H1 (cell line): ENCODE results near the gene RSPO3. TPM values are rescaled to one million over a fixed set of nuclear protein-coding genes. Genes with fewer than 3 reads are reported as not detected.

ENCODE experiments used
- CTCF ChIA-PET: fragments of 300-600 bp; sonication (Branson Sonifier 250); formaldehyde crosslinking; loops from one replicate; lab custom pipeline; 2021; ENCODE audit not compliant: partially characterized antibody; lab: Charles Lee
- POLR2A ChIA-PET: fragments of 300-600 bp; sonication (Branson Sonifier 250); formaldehyde crosslinking; loops from one replicate; lab custom pipeline; 2021; ENCODE audit warnings: inconsistent platforms; ENCODE audit not compliant: partially characterized antibody; lab: Charles Lee
- DNase-seq, 2 experiments: peaks; one replicate each; pipeline versions ENCODE4 v3.0.0 to v3.0.0-alpha.2; 2010 to 2022; ENCODE audit warnings: low spot score in 2 of 2, low read depth in 1 of 2, mixed read lengths in 1 of 2
- FAIRE-seq: peaks from 2 replicates; lab custom pipeline; 2011; peaks lifted over from hg19 to GRCh38; lab: Jason Lieb, UNC
- H2AFZ ChIP-seq: 2 replicates; pipeline ENCODE4 v1.8.1; 2012; ENCODE audit warnings: low read length, inconsistent platforms
- H2AK5ac ChIP-seq: 2 replicates; pipeline ENCODE4 v1.6.1; 2013; ENCODE audit warnings: low read depth, low read length
- H2BK120ac ChIP-seq: replicated peaks from 2 replicates; pipeline ENCODE3; 2013; ENCODE audit warnings: low read depth, low read length, inconsistent platforms
- H2BK12ac ChIP-seq: 2 replicates; pipeline ENCODE4 v1.6.1; 2013; ENCODE audit warnings: low read depth, low read length
- H2BK15ac ChIP-seq: 2 replicates; pipeline ENCODE4 v1.6.1; 2013; ENCODE audit warnings: low read length
- H2BK20ac ChIP-seq: 2 replicates; pipeline ENCODE4 v1.6.1; 2013; ENCODE audit warnings: low read length
- H2BK5ac ChIP-seq: 2 replicates; pipeline ENCODE4 v1.6.1; 2013; ENCODE audit warnings: low read depth, low read length
- H3K14ac ChIP-seq: 2 replicates; pipeline ENCODE4 v1.6.1; 2013; ENCODE audit warnings: inconsistent platforms; ENCODE audit not compliant: insufficient read length
- H3K18ac ChIP-seq: 2 replicates; pipeline ENCODE4 v1.6.1; 2013; ENCODE audit warnings: low read length; ENCODE audit errors: extremely low read depth
- H3K23ac ChIP-seq: 2 replicates; pipeline ENCODE4 v1.6.1; 2013; ENCODE audit warnings: inconsistent platforms; ENCODE audit not compliant: insufficient read length
- H3K23me2 ChIP-seq: 2 replicates; pipeline ENCODE4 v1.6.1; 2013; ENCODE audit warnings: low read depth, low read length
- H3K27ac ChIP-seq: 2 replicates; pipeline ENCODE4 v1.6.1; 2011; ENCODE audit warnings: low read depth, low read length, inconsistent platforms
- H3K27me3 ChIP-seq, 4 experiments: replicated peaks in 1 of 4; 1 replicate in 1 of 4; 2 replicates in 3 of 4; pipeline versions ENCODE4 v1.6.1 to v1.8.1; 2011 to 2013; ENCODE audit warnings: low read length in 3 of 4, mild to moderate bottlenecking in 3 of 4, inconsistent platforms in 2 of 4, mixed read lengths in 2 of 4, moderate library complexity in 1 of 4; ENCODE audit not compliant: control insufficient read depth in 3 of 4, insufficient read depth in 3 of 4; ENCODE audit errors: extremely low read depth in 1 of 4
- H3K36me3 ChIP-seq, 4 experiments: 2 replicates each; pipeline versions ENCODE4 v1.6.1 to v1.8.1; 2011 to 2013; ENCODE audit warnings: mild to moderate bottlenecking in 4 of 4, low read length in 3 of 4, moderate library complexity in 2 of 4, control low read depth in 1 of 4, inconsistent platforms in 1 of 4; ENCODE audit not compliant: insufficient read depth in 4 of 4, control insufficient read depth in 2 of 4
- H3K4ac ChIP-seq: replicated peaks from 2 replicates; pipeline ENCODE3; 2013; ENCODE audit warnings: low read length, low read depth, mixed read lengths, inconsistent platforms; ENCODE audit not compliant: insufficient read length
- H3K4me1 ChIP-seq, 4 experiments: replicated peaks in 1 of 4; 1 replicate in 1 of 4; 2 replicates in 3 of 4; pipeline versions ENCODE4 v1.6.1 to v1.8.1; 2011 to 2013; ENCODE audit warnings: low read length in 3 of 4, inconsistent platforms in 2 of 4, mixed read lengths in 1 of 4; ENCODE audit not compliant: insufficient read depth in 4 of 4, control insufficient read depth in 3 of 4
- H3K4me2 ChIP-seq, 2 experiments: 2 replicates each; pipeline versions ENCODE4 v1.6.1 to v1.8.1; 2011 to 2013; ENCODE audit warnings: low read depth in 2 of 2, low read length in 2 of 2, control low read depth in 1 of 2, inconsistent platforms in 1 of 2, mild to moderate bottlenecking in 1 of 2; ENCODE audit not compliant: insufficient read depth in 1 of 2
- H3K4me3 ChIP-seq, 4 experiments: fragments of 200-600, 300-600 bp in 1 of 4; sonication (generic), shearing (Covaris generic), sonication (Bioruptor Twin) in 1 of 4; 2 replicates each; pipeline versions ENCODE4 v1.5.1 to v1.8.1; 2011 to 2016; ENCODE audit warnings: low read length in 4 of 4, low read depth in 3 of 4, control low read depth in 2 of 4, inconsistent platforms in 2 of 4, mild to moderate bottlenecking in 2 of 4, mixed read lengths in 1 of 4, moderate library complexity in 1 of 4; ENCODE audit not compliant: insufficient read depth in 2 of 4; ENCODE audit errors: extremely low read depth in 1 of 4
- H3K56ac ChIP-seq: replicated peaks from 2 replicates; pipeline ENCODE3; 2013; ENCODE audit warnings: low read depth, mild to moderate bottlenecking, mixed read lengths, low read length, inconsistent platforms; ENCODE audit not compliant: insufficient read length
- H3K79me1 ChIP-seq: 2 replicates; pipeline ENCODE4 v1.6.1; 2013; ENCODE audit warnings: low read depth, low read length, control low read depth
- H3K79me2 ChIP-seq, 2 experiments: 2 replicates each; pipeline versions ENCODE4 v1.6.1 to v1.8.1; 2012 to 2013; ENCODE audit warnings: low read length in 2 of 2, mild to moderate bottlenecking in 2 of 2, inconsistent platforms in 1 of 2; ENCODE audit not compliant: insufficient read depth in 2 of 2, control insufficient read depth in 1 of 2
- H3K9ac ChIP-seq, 4 experiments: replicated peaks in 1 of 4; 1 replicate in 1 of 4; 2 replicates in 3 of 4; pipeline versions ENCODE4 v1.6.1 to v1.8.1; 2011 to 2013; ENCODE audit warnings: low read depth in 3 of 4, low read length in 3 of 4, control low read depth in 2 of 4, mild to moderate bottlenecking in 2 of 4, moderate library complexity in 2 of 4, inconsistent platforms in 1 of 4; ENCODE audit errors: extremely low read depth in 1 of 4
- H3K9me3 ChIP-seq, 2 experiments: 2 replicates each; pipeline versions ENCODE4 v1.6.1 to v1.8.1; 2012 to 2013; ENCODE audit warnings: mild to moderate bottlenecking in 2 of 2, moderate library complexity in 2 of 2, control low read depth in 1 of 2, inconsistent platforms in 1 of 2, low read depth in 1 of 2, low read length in 1 of 2, mixed read lengths in 1 of 2; ENCODE audit not compliant: insufficient read depth in 2 of 2
- H4K20me1 ChIP-seq, 2 experiments: replicated peaks in 1 of 2; 2 replicates each; pipeline versions ENCODE3 to v1.8.1; 2011 to 2013; ENCODE audit warnings: inconsistent platforms in 2 of 2, low read length in 2 of 2, mild to moderate bottlenecking in 1 of 2; ENCODE audit not compliant: insufficient read depth in 2 of 2, control insufficient read depth in 1 of 2
- H4K5ac ChIP-seq: 2 replicates; pipeline ENCODE4 v1.6.1; 2013; ENCODE audit warnings: low read length, low read depth, mixed read lengths, inconsistent platforms; ENCODE audit not compliant: insufficient read length
- H4K8ac ChIP-seq: 2 replicates; pipeline ENCODE4 v1.8.0; 2013; ENCODE audit warnings: mild to moderate bottlenecking, moderate library complexity, low read length, inconsistent platforms; ENCODE audit not compliant: insufficient read depth; ENCODE audit errors: extremely low read depth
- H4K91ac ChIP-seq: replicated peaks from 2 replicates; pipeline ENCODE3; 2013; ENCODE audit warnings: low read length, mixed read lengths, inconsistent platforms; ENCODE audit not compliant: insufficient read length
- BACH1 ChIP-seq: IDR thresholded peaks from 2 replicates; pipeline ENCODE4 v1.6.1; 2012; ENCODE audit warnings: low read length, improper control_type of control experiment
- CBX8 ChIP-seq: fragments of 300-800, 300-1000 bp; sonication (generic); IDR thresholded peaks from 2 replicates; pipeline ENCODE4 v1.7.1; 2016; ENCODE audit warnings: low read depth, low read length, borderline replicate concordance
- CTBP2 ChIP-seq: IDR thresholded peaks from 2 replicates; pipeline ENCODE4 v1.7.0; 2011; ENCODE audit warnings: borderline replicate concordance, mild to moderate bottlenecking, moderate library complexity, mixed read lengths, low read length; ENCODE audit not compliant: insufficient read depth, insufficient read length
- RAD21 ChIP-seq, 2 experiments: IDR thresholded peaks in 1 of 2; conservative IDR thresholded peaks in 1 of 2; 2 replicates each; pipeline ENCODE4 v1.6.1; 2011; ENCODE audit warnings: low read depth in 2 of 2, low read length in 2 of 2, improper control_type of control experiment in 1 of 2, inconsistent platforms in 1 of 2, mild to moderate bottlenecking in 1 of 2, moderate library complexity in 1 of 2
- RBBP5 ChIP-seq: IDR thresholded peaks from 2 replicates; pipeline ENCODE4 v1.7.1; 2012; ENCODE audit warnings: low read depth, mild to moderate bottlenecking, inconsistent platforms, low read length, moderate library complexity, borderline replicate concordance
- RFX5 ChIP-seq: IDR thresholded peaks from 2 replicates; pipeline ENCODE4 v1.6.1; 2011; ENCODE audit warnings: low read depth, low read length, improper control_type of control experiment, borderline replicate concordance
- SP4 ChIP-seq: IDR thresholded peaks from 2 replicates; pipeline ENCODE4 v1.6.1; 2012; ENCODE audit warnings: low read length, inconsistent platforms
- ZNF274 ChIP-seq: IDR thresholded peaks from 2 replicates; pipeline ENCODE4 v1.7.0; 2012; ENCODE audit warnings: low read length, borderline replicate concordance; ENCODE audit errors: extremely low read depth
- polyA plus RNA-seq, 7 experiments: library from polyadenylated mRNA; depleted of rRNA in 3 of 7; stranded (reverse) in 5 of 7; unstranded in 2 of 7; fragments of >200 nt in 5 of 7; fragments of 200-250 nt in 2 of 7; gene quantifications; 1 replicate in 5 of 7; 2 replicates in 1 of 7; 4 replicates in 1 of 7; pipeline versions ENCODE4 v1.2.1 to v1.2.3, GENCODE V29; 2011 to 2013; ENCODE audit warnings: missing spikeins in 2 of 7, mixed read lengths in 2 of 7
- total RNA-seq: library from RNA; stranded (reverse); fragmentation: NEBNext Ultra II Directional; extraction: Animal tissue kit (Norgen Biotek cat#: 25700); gene quantifications from 2 replicates; pipeline ENCODE4 v1.2.1, GENCODE V29; 2021

The RSPO3 gene
- total and polyA plus RNA-seq, 2 of the 8 experiments (the other 6 are each of a cell fraction or from before 2014, with no cell fraction given), result not detected

GRCh38 chr6:127079681-127080080 lies 38.8 kb upstream of the RSPO3 start:
- no peak overlapping the region for H4K91ac ChIP-seq
- H2BK20ac ChIP-seq, result no peak overlapping the region

More at GRCh38 chr6:127079681-127080080, 38.8 kb upstream of the RSPO3 start:
- Histone ChIP-seq H3K4me2 (no peak overlapping the region), H3K23me2 (no peaks in the 10 kb centered on the region), H3K27ac (no peak overlapping the region), H3K9me3 (no peaks in the 10 kb centered on the region), H2AK5ac (no peak overlapping the region), H3K18ac (no peak overlapping the region), H3K27me3 (no peaks in the 10 kb centered on the region), H3K4ac (no peak overlapping the region), H3K14ac (no peak overlapping the region), H3K56ac (no peak overlapping the region), H2BK12ac (no peak overlapping the region), H3K79me1 (no peaks in the 10 kb centered on the region), H4K5ac (no peak overlapping the region), H2BK120ac (no peak overlapping the region), H3K23ac (no peak overlapping the region), H3K4me3 (no peak overlapping the region), H3K79me2 (no peaks in the 10 kb centered on the region), H3K9ac (no peak overlapping the region), H2AFZ (no peak overlapping the region), H3K36me3 (no peaks in the 10 kb centered on the region), H2BK15ac (no peak overlapping the region)
- DNase-seq (no peak), FAIRE-seq (no peak)
- POLR2A ChIA-PET, result no interaction called here
- TF ChIP-seq RAD21 (IDR thresholded peaks at IDR 0.05 in 1 of 2, conservative IDR thresholded peaks at IDR 0.05 in 1 of 2; ENCODE audit: low read depth in 2 of 2, low read length in 2 of 2) (no peak), SP4 (no peak), CTBP2 (no peak), RBBP5 (no peak), RFX5 (no peak), BACH1 (no peak), CBX8 (no peak), ZNF274 (no peak)
- TF ChIP-seq, all 59 proteins: peak for 0
- Histone ChIP-seq H2BK5ac (no peak overlapping the region), H4K8ac (no peak overlapping the region), H4K20me1 (no peaks in the 10 kb centered on the region), H3K4me1 (peaks cover 0 to 3% (median 0%) of the 10 kb centered on the region in 4 experiments; a peak in 1 of 7 replicates)
- CTCF ChIA-PET, result no interaction called here
